Measurements from ENCODE around the gene NDUFB7.
"Not testable (repeated sequence)": the region's sequence is repeated elsewhere in the genome, so short reads cannot be mapped to it uniquely, and the experiment has no call there.

The NDUFB7 gene

GRCh38 chr19:14570864-14571527, 870 bp downstream of the NDUFB7 start:
- no peak for DNase-seq

GRCh38 chr19:14567079-14567478, 4.8 kb downstream of the NDUFB7 start:
- DNase-seq = no peak

- DNase-seq = no peak
Observed at GRCh38 chr19:14566712-14567077, 5.2 kb downstream of the NDUFB7 start.

- no peak for DNase-seq
Observed at GRCh38 chr19:14565765-14566711, 5.8 kb downstream of the NDUFB7 start.

DNA sequence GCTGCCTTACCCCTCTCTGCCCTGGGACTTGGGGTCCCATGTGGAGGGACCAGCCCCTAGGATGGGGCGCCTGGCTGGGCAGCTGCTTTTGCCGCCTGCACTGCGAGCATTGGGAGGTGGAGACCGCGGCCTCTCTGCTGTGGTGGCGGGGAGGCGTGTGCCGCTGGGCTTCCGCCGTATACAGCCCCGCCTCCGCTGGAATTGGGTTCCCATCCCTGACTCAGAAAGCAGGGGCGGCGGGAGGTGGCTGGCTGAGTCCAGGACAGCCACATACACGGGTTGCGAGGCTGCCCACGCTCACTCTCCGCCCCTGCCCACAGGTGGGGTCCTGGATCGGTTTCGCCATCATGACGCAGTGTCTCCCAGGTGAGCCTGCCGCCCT, 6.6 kb downstream of the NDUFB7 start:
- no peak for DNase-seq

DNA sequence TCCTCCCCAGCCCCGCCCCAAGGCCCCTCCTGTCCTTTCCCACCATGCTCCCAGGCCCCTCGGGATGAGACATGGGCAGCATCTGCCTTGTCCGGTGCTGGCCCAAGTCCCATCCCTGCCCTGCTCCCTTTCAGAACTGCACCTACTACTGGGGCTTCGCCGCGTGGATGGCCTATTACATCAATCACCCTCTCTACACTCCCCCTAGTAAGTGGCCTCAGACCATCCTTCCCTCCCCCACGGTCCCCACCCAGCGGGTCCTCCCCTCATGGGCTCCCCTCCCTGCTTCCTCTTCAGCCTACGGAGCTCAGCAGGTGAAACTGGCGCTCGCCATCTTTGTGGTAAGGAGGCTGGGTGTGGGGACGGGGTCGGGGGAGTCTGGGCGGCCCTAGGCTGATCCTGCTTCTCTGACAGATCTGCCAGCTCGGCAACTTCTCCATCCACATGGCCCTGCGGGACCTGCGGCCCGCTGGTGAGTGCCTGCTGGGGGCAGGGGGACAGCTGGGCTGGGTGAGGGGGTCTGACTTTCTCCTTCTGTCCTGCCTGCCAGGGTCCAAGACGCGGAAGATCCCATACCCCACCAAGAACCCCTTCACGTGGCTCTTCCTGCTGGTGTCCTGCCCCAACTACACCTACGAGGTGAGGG, 7.1 kb downstream of the NDUFB7 start:
- DNase-seq = not testable (repeated sequence)

GRCh38 chr19:14563989-14564651, 7.7 kb downstream of the NDUFB7 start:
- no peak for DNase-seq

- no peak for DNase-seq
Observed at GRCh38 chr19:14563590-14563926, 8.3 kb downstream of the NDUFB7 start.

DNA sequence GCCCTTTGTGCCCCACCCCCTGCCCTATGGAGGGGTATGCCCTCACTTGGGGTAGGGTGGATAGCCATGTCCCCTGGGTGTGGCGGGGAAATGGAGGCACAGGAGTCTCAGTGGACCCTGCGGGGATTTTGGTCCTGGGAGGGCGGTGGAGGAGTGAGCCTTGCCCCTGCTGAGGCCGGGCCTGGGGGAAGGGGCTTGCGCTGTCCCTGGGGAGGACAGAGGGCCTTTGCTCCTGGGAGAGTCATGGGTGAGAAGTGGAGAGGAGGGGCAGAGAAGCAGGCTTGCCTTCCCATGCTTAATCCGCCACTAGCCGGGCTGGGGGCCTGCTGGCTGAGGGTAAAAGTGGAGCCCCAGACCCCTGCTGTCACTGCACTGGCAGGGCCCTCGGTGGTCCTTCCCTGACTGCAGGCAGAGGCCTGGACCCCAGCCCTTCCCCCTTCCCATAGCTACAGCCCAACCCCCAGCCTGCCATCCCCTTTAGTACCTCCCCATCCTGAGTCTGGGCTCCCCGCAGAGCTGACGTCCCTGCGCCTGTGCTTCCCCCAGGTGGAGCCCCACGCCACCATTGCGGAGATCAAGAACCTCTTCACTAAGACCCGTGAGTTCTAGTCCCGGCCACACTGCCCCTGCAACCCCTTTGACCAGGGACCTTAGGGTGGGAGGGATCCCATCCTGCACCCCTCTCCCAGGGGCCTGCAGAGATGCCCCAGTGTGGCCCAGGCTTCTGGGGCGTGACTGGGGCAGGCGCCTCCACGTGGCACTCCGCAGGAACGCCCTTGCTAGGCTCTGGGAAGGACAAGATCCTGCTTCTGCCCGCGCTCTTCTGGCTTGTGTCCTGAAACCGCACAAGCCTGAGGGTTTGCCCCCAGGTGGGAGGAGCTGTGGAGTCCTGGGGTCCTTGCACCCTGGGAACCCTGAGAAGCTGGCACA, 8.9 kb downstream of the NDUFB7 start:
- DNase-seq = no peak

DNA sequence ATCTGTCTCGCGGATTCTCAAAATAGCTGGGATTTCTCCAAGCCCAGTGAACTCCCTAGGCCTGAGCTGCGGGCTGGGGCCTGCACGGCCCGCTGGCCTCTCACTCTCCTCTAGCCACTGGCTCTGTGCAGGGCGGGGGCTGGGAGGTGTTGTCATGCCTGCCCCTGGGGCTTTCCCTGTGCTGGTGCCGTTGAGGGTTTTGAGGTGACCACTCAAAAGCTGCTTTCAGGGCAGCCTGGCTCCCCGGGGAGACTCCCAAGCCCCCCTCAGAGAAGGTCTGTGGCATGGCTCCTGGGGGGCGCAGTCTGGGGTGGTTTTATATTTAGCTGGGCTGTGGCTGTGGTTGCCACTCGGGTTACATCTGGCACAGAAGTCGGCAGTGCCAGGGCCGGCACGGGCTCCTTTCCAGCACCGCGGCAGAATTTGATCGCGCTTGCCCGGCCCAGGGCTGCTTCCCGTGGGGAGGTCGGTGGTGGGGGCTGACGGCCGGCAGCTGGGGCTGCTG, 10.0 kb downstream of the NDUFB7 start:
- DNase-seq = no peak

GRCh38 chr19:14561249-14561648, 10.6 kb downstream of the NDUFB7 start:
- DNase-seq = no peak

DNA sequence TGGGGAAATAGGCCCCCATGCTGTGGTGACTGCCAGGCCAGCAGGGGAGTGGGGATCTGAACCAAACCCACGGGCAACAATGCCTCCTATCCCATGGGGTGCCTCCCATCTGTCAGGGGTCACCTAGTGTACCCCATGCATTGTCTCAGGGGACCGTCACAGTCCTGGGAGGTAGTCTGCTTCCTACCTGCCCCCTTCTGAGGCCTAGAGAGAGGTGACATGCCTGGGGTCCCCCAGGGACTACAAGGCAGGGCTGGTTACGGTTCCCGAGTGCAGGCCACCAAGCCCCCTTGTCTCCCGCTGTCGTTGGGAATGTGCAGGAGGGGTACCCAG, 11.1 kb downstream of the NDUFB7 start:
- DNase-seq = no peak

DNA sequence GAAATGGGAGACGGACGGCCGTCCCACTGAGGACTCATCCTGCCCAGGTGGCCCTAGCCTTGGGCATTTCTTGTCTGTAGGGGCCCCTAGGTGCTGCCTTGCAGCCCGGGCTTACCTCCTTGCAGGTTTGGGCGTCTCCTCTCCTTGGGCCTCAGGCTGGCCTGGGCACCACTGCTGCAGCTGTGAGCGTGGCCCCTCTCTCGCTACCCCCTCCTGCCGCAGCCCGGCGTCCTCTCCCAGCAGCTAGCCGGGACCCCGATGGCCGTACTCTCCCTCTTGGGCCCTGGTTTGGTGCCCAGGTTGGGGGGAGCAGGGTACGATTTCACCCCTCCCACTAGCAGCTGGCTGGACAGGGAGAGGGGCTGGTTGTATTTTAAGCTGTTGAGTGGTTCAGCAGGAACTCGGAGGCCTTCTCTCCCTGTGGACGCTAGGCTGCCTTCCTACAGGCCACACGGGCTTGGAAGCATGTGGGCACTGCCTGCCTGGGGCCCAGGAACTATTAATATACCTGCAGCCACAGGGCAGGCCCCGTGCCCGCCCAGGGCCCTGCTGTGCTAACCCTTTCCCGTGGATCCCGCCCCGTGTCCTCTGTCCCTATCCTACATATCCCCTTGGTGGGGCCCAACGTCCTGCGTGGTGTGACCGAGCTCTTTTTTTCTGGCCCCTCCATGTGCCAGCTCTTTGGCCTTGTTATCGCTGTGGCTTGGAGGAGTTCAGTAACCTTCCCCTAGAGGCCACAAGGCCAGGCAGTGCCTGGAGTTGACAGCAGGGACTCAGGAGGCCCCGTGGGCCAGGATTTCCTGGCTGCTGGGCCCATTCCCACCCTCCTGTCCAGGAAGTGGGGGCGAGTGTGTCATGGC, 11.7 kb downstream of the NDUFB7 start:
- DNase-seq = no peak

DNA sequence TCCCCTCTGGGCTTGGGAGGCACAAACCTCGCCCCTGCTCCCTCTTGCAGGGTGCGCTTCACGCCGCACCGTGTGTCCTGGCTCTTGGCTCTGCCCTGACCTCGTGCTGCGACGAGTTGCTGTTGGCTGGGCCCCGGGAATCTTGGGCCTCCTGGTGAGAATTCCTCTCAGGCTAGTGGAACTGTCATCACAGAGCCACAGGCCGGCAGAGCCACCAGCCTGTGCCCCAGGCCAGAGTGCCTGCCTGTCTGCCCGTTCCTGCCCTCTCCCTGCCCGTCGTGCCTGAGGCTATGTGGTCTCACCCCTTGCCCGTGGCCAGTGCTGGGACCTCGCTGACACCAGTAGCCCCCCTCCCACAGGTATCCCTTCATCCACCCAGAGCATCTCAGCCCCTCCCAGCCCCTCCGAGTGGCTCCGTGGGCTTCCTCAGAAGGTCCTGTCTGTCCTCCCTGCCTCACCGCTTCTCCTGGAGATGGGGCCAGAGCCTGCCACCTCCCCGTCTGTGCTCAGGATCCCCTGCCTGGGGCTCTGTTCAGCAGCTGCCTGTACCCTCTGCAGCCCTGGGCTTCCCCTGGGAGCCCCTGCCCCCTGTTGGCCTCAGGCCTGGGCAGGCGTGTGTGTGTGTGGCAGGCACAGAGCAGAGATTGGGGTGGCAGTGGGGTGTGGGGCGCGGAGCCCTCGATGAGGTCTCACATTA, 13.3 kb downstream of the NDUFB7 start:
- DNase-seq = no peak

DNA sequence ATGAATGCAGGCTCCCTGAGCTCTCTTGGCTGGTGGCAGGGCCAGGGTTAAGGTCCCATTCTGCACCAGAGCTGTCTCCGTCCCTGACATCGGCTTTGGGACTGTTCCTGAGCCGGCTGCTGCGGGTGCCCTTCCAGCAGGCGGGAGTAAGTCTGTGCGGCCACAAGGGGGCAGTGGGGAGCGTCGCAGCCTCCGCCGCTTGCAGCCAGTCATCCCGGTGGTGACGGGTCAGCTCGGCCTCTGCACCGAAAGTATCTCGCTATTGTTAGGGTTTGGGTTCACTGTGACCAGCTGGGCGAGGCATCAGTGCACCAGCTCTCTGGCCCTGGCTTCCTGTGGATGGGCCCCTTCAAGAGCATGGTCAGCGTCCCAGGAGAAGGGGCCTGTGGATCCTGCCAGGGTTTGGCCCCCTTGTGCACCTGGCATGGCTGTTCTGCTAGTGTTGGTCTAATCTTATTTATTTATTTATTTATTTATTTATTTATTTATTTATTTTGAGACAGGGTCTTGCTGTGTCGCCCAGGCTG, 15.1 kb downstream of the NDUFB7 start:
- no peak for DNase-seq

DNA sequence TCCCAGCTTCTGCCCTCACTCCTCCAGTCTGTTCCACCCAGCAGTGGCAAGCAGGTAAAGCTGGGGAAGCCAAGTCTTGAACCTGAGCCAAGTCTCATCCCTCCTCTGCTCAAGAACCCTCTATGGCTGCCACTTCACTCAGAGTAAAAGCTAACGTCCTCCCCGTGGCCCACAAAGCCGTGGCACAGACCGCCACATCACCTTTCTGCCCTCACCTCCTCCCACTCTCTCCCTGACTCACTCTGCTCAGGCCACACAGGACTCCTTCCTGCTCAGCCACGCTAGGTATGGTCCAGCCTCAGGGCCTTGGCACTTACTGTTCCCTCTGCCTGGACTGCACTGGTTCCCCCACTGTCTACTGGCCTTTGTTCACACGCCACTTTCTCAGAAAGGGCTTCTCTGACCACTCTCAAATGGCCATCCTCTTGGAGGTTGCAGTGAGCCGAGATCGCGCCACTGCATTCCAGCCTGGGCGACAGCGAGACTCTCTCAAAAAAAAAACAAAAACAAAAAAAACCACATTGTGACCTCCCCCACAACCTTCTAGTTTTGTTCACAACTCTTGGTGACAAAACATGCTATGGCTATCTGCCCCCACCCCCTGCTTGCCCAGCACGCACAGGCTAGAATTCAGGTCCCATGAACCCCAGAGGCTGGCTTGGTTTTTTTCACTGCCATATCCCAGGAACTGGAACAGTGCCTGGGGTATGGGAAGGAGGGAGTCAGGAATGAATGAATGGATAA, 15.8 kb downstream of the NDUFB7 start:
- DNase-seq = no peak

DNA sequence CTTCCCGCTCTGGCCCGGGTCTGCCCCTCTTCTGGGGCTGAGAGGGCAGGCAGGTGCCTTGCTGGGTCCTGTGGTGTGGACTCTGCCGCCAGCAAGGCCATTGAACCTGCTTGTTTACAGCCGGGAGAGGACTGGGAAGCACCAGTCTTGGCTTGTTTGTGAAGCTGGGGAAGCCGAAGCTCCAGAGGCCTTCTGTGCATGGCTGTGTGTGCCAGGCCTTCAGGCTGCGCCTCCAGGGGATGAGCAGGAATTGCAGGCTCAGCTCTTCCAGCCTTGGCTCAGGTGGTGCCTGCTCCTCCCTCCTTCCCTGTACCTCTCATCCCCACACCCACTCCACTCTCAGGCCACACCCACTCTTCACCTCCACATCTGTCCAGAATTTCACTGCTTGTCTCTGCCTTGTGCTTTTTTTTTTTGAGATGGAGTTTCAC, 17.5 kb downstream of the NDUFB7 start:
- DNase-seq = no peak

DNA sequence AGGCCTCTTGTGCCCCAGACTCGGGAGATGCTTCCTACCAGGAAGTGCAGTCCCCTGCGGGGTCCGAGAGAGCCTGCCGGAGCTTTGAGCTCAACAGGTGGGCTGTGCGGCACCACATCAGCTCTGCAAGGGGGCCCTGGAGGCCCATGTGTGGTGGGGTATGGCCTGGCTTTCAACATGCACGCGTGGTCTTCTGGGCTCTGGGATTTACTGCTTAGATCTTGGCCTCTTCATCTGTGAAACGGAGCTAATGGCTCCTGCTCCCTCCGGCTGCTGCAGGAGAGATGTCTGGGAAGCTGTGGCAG, 18.0 kb downstream of the NDUFB7 start:
- DNase-seq = no peak

DNA sequence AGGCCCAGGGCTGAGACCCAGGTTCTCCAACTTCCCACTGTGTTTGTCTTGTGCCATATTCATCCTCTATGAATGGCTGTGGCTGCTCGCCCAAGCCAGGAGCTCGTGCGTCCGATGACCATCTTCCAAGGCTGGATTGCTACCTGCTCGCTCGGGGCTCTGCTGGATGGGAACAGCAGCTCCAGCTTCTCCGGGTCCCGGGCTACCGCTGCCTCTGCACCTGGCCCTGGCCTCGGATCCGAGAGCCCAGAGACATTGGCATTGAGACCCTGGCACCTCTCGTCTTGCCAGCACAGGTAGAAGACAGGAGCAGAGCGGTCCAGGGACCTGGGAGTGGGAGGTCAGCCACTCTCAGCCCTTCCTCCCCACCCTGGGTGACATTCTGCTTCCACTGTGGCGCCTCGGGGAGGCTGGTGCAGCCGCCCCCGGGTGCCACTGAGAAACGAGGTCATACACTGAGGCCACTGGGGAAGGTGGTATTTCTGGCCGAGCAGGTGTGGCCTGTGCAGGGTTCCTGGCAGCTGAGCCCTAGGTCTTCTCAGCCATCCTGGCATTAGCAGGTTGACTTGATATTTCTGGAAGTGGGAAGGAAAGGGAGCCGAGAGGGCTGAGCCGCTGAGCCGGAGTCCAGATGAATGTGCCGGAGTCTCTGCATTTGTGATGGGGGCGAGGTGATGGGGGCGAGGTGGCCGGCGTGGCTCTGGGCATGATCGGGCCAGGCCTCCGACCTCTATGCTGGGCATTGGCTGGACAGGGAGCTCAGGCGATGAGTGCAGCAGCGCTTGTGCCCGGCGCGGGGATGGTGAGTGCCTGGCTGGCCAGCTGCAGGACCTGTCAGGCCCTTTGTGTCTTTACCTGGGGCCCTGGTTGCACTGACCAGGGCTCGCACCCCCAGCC, 18.6 kb downstream of the NDUFB7 start:
- DNase-seq = no peak
